ENCODE measurements around the gene ZP1. TPM values are rescaled to one million over a fixed set of nuclear protein-coding genes. Genes with fewer than 3 reads are reported as not detected.

Gene ZP1
- total and polyA plus RNA-seq, 2 of the 8 experiments (the other 6 are each of a cell fraction or from before 2014, with no cell fraction given) = not detected

- Histone ChIP-seq H3K79me2 (ENCODE audit: control insufficient read depth in 1 of 2, insufficient read depth in 2 of 2, low read length in 2 of 2) (peaks cover 22 to 39% of the 10 kb centered on the region in 2 experiments), H2BK12ac (ENCODE audit: low read depth, low read length) (no peak overlapping the region), H4K8ac (ENCODE audit: extremely low read depth, insufficient read depth, low read length) (no peak overlapping the region), H3K36me3 (ENCODE audit: control insufficient read depth in 2 of 4, insufficient read depth in 4 of 4, low read length in 3 of 4) (peaks cover 34 to 73% (median 68%) of the 10 kb centered on the region in 4 experiments), H3K56ac (replicated peaks; ENCODE audit: insufficient read length, low read depth, low read length) (no peak overlapping the region), H3K79me1 (ENCODE audit: low read depth, low read length) (peaks cover 9% of the 10 kb centered on the region), H3K23me2 (ENCODE audit: low read depth, low read length) (peaks cover 2% of the 10 kb centered on the region; the same call in 1 of the 2 replicates), H4K91ac (replicated peaks; ENCODE audit: insufficient read length, low read length) (no peak overlapping the region), H2BK5ac (ENCODE audit: low read depth, low read length) (no peak overlapping the region), H2BK20ac (ENCODE audit: low read length) (no peak overlapping the region), H2AFZ (ENCODE audit: low read length) (no peak overlapping the region), H3K14ac (ENCODE audit: insufficient read length) (no peak overlapping the region), H3K4me3 (ENCODE audit: extremely low read depth in 1 of 4, insufficient read depth in 2 of 4, low read depth in 3 of 4, low read length in 4 of 4) (no peak overlapping the region), H3K23ac (ENCODE audit: insufficient read length) (no peak overlapping the region), H4K5ac (ENCODE audit: insufficient read length, low read depth, low read length) (no peak overlapping the region), H4K20me1 (replicated peaks in 1 of 2; ENCODE audit: control insufficient read depth in 1 of 2, insufficient read depth in 2 of 2, low read length in 2 of 2) (peaks cover 14 to 32% of the 10 kb centered on the region in 2 experiments), H2BK120ac (replicated peaks; ENCODE audit: low read depth, low read length) (no peak overlapping the region), H3K18ac (ENCODE audit: extremely low read depth, low read length) (no peak overlapping the region), H3K9me3 (ENCODE audit: insufficient read depth in 2 of 2, low read depth in 1 of 2, low read length in 1 of 2) (no peaks in the 10 kb centered on the region), H3K4me2 (ENCODE audit: insufficient read depth in 1 of 2, low read depth in 2 of 2, low read length in 2 of 2) (no peak overlapping the region), H3K4ac (replicated peaks; ENCODE audit: insufficient read length, low read depth, low read length) (no peak overlapping the region), H3K4me1 (replicated peaks in 1 of 4; ENCODE audit: control insufficient read depth in 3 of 4, insufficient read depth in 4 of 4, low read length in 3 of 4) (peaks cover 2 to 8% (median 5%) of the 10 kb centered on the region in 4 experiments; a peak in 4 of 7 replicates), H3K27ac (ENCODE audit: low read depth, low read length) (no peak overlapping the region), H3K27me3 (replicated peaks in 1 of 4; ENCODE audit: control insufficient read depth in 3 of 4, extremely low read depth in 1 of 4, insufficient read depth in 3 of 4, low read length in 3 of 4) (no peaks in the 10 kb centered on the region), H3K9ac (replicated peaks in 1 of 4; ENCODE audit: extremely low read depth in 1 of 4, low read depth in 3 of 4, low read length in 3 of 4) (no peak overlapping the region), H2BK15ac (ENCODE audit: low read length) (no peak overlapping the region), H2AK5ac (ENCODE audit: low read depth, low read length) (no peak overlapping the region)
- DNase-seq (ENCODE audit: low read depth in 1 of 2, low spot score in 2 of 2) (no peak), FAIRE-seq (no peak)
- 90% methylated on average over 13 of the region's 13 CpGs; no CpG with 5 or more reads in 1 of the 2 experiments for WGBS, 2 experiments (ENCODE audit: extremely low coverage in 1 of 2, insufficient coverage in 1 of 2, insufficient read length in 1 of 2, insufficient replicate concordance in 2 of 2, low coverage in 1 of 2, low lambda C conversion rate in 2 of 2, missing lambda C conversion rate in 1 of 2)
- ChIA-PET CTCF (ENCODE audit: partially characterized antibody) (interaction anchor here (1.1 to 23.0 kb wide), 16 partner anchors 9 to 215 kb away, joined by 3 to 522 read pairs (median 5); no protein-coding TSS in a partner anchor), POLR2A (ENCODE audit: partially characterized antibody) (interaction anchor here (1.6 kb wide), 1 partner anchor 50 kb away, joined by 8 read pairs; no protein-coding TSS in a partner anchor)
- TF ChIP-seq MAX (IDR thresholded peaks at IDR 0.05) (no peak), SP2 (IDR thresholded peaks at IDR 0.05; ENCODE audit: low read length) (no peak), ATF2 (IDR thresholded peaks at IDR 0.05; ENCODE audit: low read length) (no peak), TAF1 (IDR thresholded peaks at IDR 0.05; ENCODE audit: low read depth, low read length) (no peak), EZH2 (IDR thresholded peaks at IDR 0.05; ENCODE audit: low read depth, low read length, severe bottlenecking) (no peak), EGR1 (IDR thresholded peaks at IDR 0.05; ENCODE audit: borderline replicate concordance, low read depth, low read length) (no peak), SIX5 (IDR thresholded peaks at IDR 0.05; ENCODE audit: low read depth, low read length) (no peak), ZNF274 (IDR thresholded peaks at IDR 0.05; ENCODE audit: borderline replicate concordance, extremely low read depth, low read length) (no peak), CTBP2 (IDR thresholded peaks at IDR 0.05; ENCODE audit: borderline replicate concordance, insufficient read depth, insufficient read length, low read length) (no peak), GABPA (IDR thresholded peaks at IDR 0.05; ENCODE audit: borderline replicate concordance, insufficient read depth, low read length) (no peak)
These were observed 33.5 kb downstream of the ZP1 start for GRCh38 chr11:60900673-60901404.
